Mesendoderm (in vitro differentiated cells): ENCODE measurements around the gene SPATA2L.

Experiments used
- DNase-seq: peaks from one replicate; pipeline ENCODE4 v3.0.0; 2013
- H2AK5ac ChIP-seq: 2 replicates; pipeline ENCODE4 v1.6.1; 2013; ENCODE audit warnings: low read length, inconsistent platforms
- H2BK120ac ChIP-seq: 2 replicates; pipeline ENCODE4 v1.6.1; 2013; ENCODE audit warnings: low read depth, mild to moderate bottlenecking, low read length, moderate library complexity, mixed read lengths
- H2BK15ac ChIP-seq: replicated peaks from 2 replicates; pipeline ENCODE4 v1.6.1; 2013; ENCODE audit warnings: low read depth, mild to moderate bottlenecking, moderate library complexity
- H2BK5ac ChIP-seq: 2 replicates; pipeline ENCODE4 v1.6.1; 2013; ENCODE audit warnings: low read length, inconsistent platforms
- H3K18ac ChIP-seq: 2 replicates; pipeline ENCODE4 v1.6.1; 2013; ENCODE audit warnings: mild to moderate bottlenecking, low read length, mixed read lengths
- H3K23ac ChIP-seq: one replicate; pipeline ENCODE4 v1.6.1; 2013; ENCODE audit warnings: low read length
- H3K27ac ChIP-seq: 2 replicates; pipeline ENCODE4 v1.5.1; 2013; ENCODE audit warnings: low read depth, mild to moderate bottlenecking, inconsistent platforms, low read length, moderate library complexity
- H3K27me3 ChIP-seq: 2 replicates; pipeline ENCODE4 v1.6.1; 2013; ENCODE audit warnings: low read length, control low read depth, mild to moderate bottlenecking, inconsistent platforms; ENCODE audit not compliant: insufficient read depth, poor library complexity
- H3K36me3 ChIP-seq: 2 replicates; pipeline ENCODE4 v1.6.1; 2013; ENCODE audit warnings: low read length, inconsistent platforms; ENCODE audit not compliant: control insufficient read depth, insufficient read depth
- H3K4ac ChIP-seq: one replicate; pipeline ENCODE4 v1.6.1; 2013; ENCODE audit warnings: low read depth, mild to moderate bottlenecking, low read length, moderate library complexity
- H3K4me1 ChIP-seq: 2 replicates; pipeline ENCODE4 v1.6.1; 2013; ENCODE audit warnings: low read depth, low read length, inconsistent platforms; ENCODE audit not compliant: control insufficient read depth
- H3K4me2 ChIP-seq: 2 replicates; pipeline ENCODE4 v1.6.1; 2013; ENCODE audit warnings: low read length
- H3K4me3 ChIP-seq: 2 replicates; pipeline ENCODE4 v1.5.1; 2013; ENCODE audit warnings: mild to moderate bottlenecking, low read length
- H3K56ac ChIP-seq: one replicate; pipeline ENCODE4 v1.6.1; 2013; ENCODE audit warnings: low read length
- H3K79me1 ChIP-seq: 2 replicates; pipeline ENCODE4 v1.6.1; 2013; ENCODE audit warnings: low read length, inconsistent platforms
- H3K79me2 ChIP-seq: 2 replicates; pipeline ENCODE4 v1.6.1; 2013; ENCODE audit warnings: mild to moderate bottlenecking, low read length; ENCODE audit not compliant: control insufficient read depth, insufficient read depth
- H3K9ac ChIP-seq: 2 replicates; pipeline ENCODE4 v1.6.1; 2013; ENCODE audit warnings: low read length, inconsistent platforms
- H4K5ac ChIP-seq: one replicate; pipeline ENCODE4 v1.6.1; 2013; ENCODE audit warnings: low read length
- H4K8ac ChIP-seq: one replicate; pipeline ENCODE4 v1.6.1; 2013; ENCODE audit warnings: low read depth, mild to moderate bottlenecking, control low read depth, low read length, moderate library complexity
- WGBS: extraction: QIAGEN DNeasy Blood & Tissue Kit; methylation state at CpG from one replicate; pipeline ENCODE4 v1.1.7; 2013; ENCODE audit warnings: low lambda C conversion rate, missing lambda C conversion rate; ENCODE audit not compliant: insufficient coverage; ENCODE audit errors: extremely low coverage; 5-methylcytosine and 5-hydroxymethylcytosine counted together

SPATA2L gene

GRCh38 chr16:89723279-89724250 is 22.1 kb upstream of the SPATA2L start:
- H3K9ac ChIP-seq, result no peak overlapping the region
- no peak for DNase-seq
- no peaks in the 10 kb centered on the region for H3K36me3 ChIP-seq

GRCh38 chr16:89722392-89723278 is 21.1 kb upstream of the SPATA2L start:
- no peak overlapping the region for H4K5ac ChIP-seq
- H3K27ac ChIP-seq, result no peak overlapping the region
- WGBS, result no CpG with 5 or more reads among the region's 56 CpGs
- peaks cover 4% of the 10 kb centered on the region for H3K4me1 ChIP-seq
- H3K4me2 ChIP-seq, result peak overlapping the region; percentile 87
- H3K79me2 ChIP-seq, result no peaks in the 10 kb centered on the region
- no peak overlapping the region for H4K8ac ChIP-seq
- peak overlapping the region; percentile 86 for H3K56ac ChIP-seq
- no peak overlapping the region for H3K18ac ChIP-seq
- H2BK120ac ChIP-seq, result no peak overlapping the region
- peak; percentile 28 for DNase-seq
- H3K27me3 ChIP-seq, result no peaks in the 10 kb centered on the region
- H3K4me3 ChIP-seq, result peak overlapping the region; percentile 41
- H3K9ac ChIP-seq, result peak overlapping the region; percentile 83
- H3K79me1 ChIP-seq, result peaks cover 4% of the 10 kb centered on the region
- no peak overlapping the region for H2BK5ac ChIP-seq
- no peak overlapping the region for H3K4ac ChIP-seq
- no peak overlapping the region for H2AK5ac ChIP-seq
- no peak overlapping the region for H2BK15ac ChIP-seq
- no peak overlapping the region for H3K23ac ChIP-seq
- H3K36me3 ChIP-seq, result no peaks in the 10 kb centered on the region

More at GRCh38 chr16:89723279-89724250, 22.1 kb upstream of the SPATA2L start:
- no peak overlapping the region for H3K18ac ChIP-seq
- H3K4me2 ChIP-seq, result no peak overlapping the region
- WGBS, result no CpG with 5 or more reads among the region's 30 CpGs
- H3K4ac ChIP-seq, result no peak overlapping the region
- H3K4me3 ChIP-seq, result no peak overlapping the region
- H2BK15ac ChIP-seq, result no peak overlapping the region
- no peaks in the 10 kb centered on the region for H3K27me3 ChIP-seq
- H4K8ac ChIP-seq, result no peak overlapping the region
- no peak overlapping the region for H3K56ac ChIP-seq
- no peak overlapping the region for H2BK120ac ChIP-seq
- no peak overlapping the region for H3K27ac ChIP-seq
- no peak overlapping the region for H2BK5ac ChIP-seq
- H3K79me2 ChIP-seq, result no peaks in the 10 kb centered on the region
- no peak overlapping the region for H4K5ac ChIP-seq
- H3K4me1 ChIP-seq, result peaks cover 4% of the 10 kb centered on the region
- peaks cover 4% of the 10 kb centered on the region for H3K79me1 ChIP-seq
- H3K23ac ChIP-seq, result no peak overlapping the region
- no peak overlapping the region for H2AK5ac ChIP-seq

- Histone ChIP-seq H3K18ac (no peak overlapping the region), H3K36me3 (no peaks in the 10 kb centered on the region), H2BK15ac (no peak overlapping the region), H3K4me3 (peak overlapping the region; percentile 41), H3K79me2 (no peaks in the 10 kb centered on the region), H3K27ac (peak overlapping the region; percentile 74), H2BK5ac (no peak overlapping the region), H4K8ac (no peak overlapping the region), H3K4ac (no peak overlapping the region), H3K27me3 (no peaks in the 10 kb centered on the region), H2BK120ac (no peak overlapping the region), H2AK5ac (no peak overlapping the region), H3K4me2 (peak overlapping the region; percentile 87), H3K79me1 (peaks cover 4% of the 10 kb centered on the region), H4K5ac (no peak overlapping the region), H3K4me1 (peaks cover 4% of the 10 kb centered on the region), H3K9ac (peak overlapping the region; percentile 83), H3K23ac (no peak overlapping the region), H3K56ac (peak overlapping the region; percentile 86)
- peak; percentile 49 for DNase-seq
- WGBS, result no CpG with 5 or more reads among the region's 112 CpGs
Measured at GRCh38 chr16:89721546-89722391, 20.3 kb upstream of the SPATA2L start.

- Histone ChIP-seq H3K79me2 (no peaks in the 10 kb centered on the region), H4K8ac (no peak within 1 kb of the TSS), H3K36me3 (no peaks in the 10 kb centered on the region), H3K18ac (peak within 1 kb of the TSS; percentile 19), H3K23ac (no peak within 1 kb of the TSS), H2BK5ac (no peak within 1 kb of the TSS), H3K4ac (peak within 1 kb of the TSS; percentile 39), H3K27me3 (no peaks in the 10 kb centered on the region), H4K5ac (no peak within 1 kb of the TSS), H3K4me2 (peak within 1 kb of the TSS; percentile 87), H3K27ac (peak within 1 kb of the TSS; percentile 88), H3K4me3 (peak within 1 kb of the TSS; percentile 50), H3K4me1 (peaks cover 4% of the 10 kb centered on the region), H2AK5ac (no peak within 1 kb of the TSS), H2BK120ac (no peak within 1 kb of the TSS), H3K56ac (peak within 1 kb of the TSS; percentile 94), H2BK15ac (no peak within 1 kb of the TSS), H3K9ac (peak within 1 kb of the TSS; percentile 84), H3K79me1 (peaks cover 4% of the 10 kb centered on the region)
- WGBS, result no CpG with 5 or more reads among the region's 103 CpGs
- DNase-seq, result peak; percentile 86
Measured at GRCh38 chr16:89720813-89721545, 19.5 kb upstream of the SPATA2L start, which contains the start of the genes VPS9D1 and ZNF276. Gene VPS9D1 (minus strand): TSS chr16:89720898. CDS start chr16:89720861, 37 bp downstream. Gene ZNF276 (plus strand): TSS chr16:89721537. CDS start chr16:89721641, 104 bp downstream.

GRCh38 chr16:89720551-89720812 is 19.0 kb upstream of the SPATA2L start:
- Histone ChIP-seq H3K18ac (peak overlapping the region; percentile 19), H3K4me1 (peaks cover 4% of the 10 kb centered on the region), H3K79me2 (no peaks in the 10 kb centered on the region), H3K4me3 (peak overlapping the region; percentile 50), H3K23ac (no peak overlapping the region), H4K8ac (no peak overlapping the region), H2BK15ac (no peak overlapping the region), H2AK5ac (no peak overlapping the region), H3K9ac (peak overlapping the region; percentile 84), H3K4me2 (peak overlapping the region; percentile 60), H2BK5ac (no peak overlapping the region), H3K27me3 (no peaks in the 10 kb centered on the region), H3K27ac (peak overlapping the region; percentile 88), H3K36me3 (no peaks in the 10 kb centered on the region), H2BK120ac (no peak overlapping the region), H3K79me1 (peaks cover 4% of the 10 kb centered on the region), H3K4ac (no peak overlapping the region), H3K56ac (peak overlapping the region; percentile 94), H4K5ac (no peak overlapping the region)
- no CpG with 5 or more reads among the region's 29 CpGs for WGBS
- peak; percentile 52 for DNase-seq
